MM.1S (cell line): ENCODE data around the gene PIGU.

Source experiments
- DNase-seq: peaks from one replicate; pipeline ENCODE4 v3.0.0-alpha.2; 2015
- H2AFZ ChIP-seq: fragments of 300-600 bp; sonication (generic); 2 replicates; pipeline ENCODE4 v1.6.0; 2016; ENCODE audit warnings: antibody characterized with exemption, low read length
- H3F3A ChIP-seq: fragments of 300-600 bp; sonication (generic); 2 replicates; pipeline ENCODE4 v1.6.1; 2016; ENCODE audit warnings: mild to moderate bottlenecking, antibody characterized with exemption, low read length, moderate library complexity, mixed read lengths; ENCODE audit not compliant: insufficient read depth
- H3K27ac ChIP-seq: fragments of 300-600 bp; sonication (generic); 2 replicates; pipeline ENCODE4 v1.5.1; 2016; ENCODE audit warnings: mild to moderate bottlenecking, low read length
- H3K27me3 ChIP-seq: fragments of 300-600 bp; sonication (generic); replicated peaks from 2 replicates; pipeline ENCODE4 v1.6.0; 2016; ENCODE audit warnings: low read length; ENCODE audit not compliant: insufficient read depth
- H3K36me3 ChIP-seq: fragments of 300-600 bp; sonication (generic); replicated peaks from 2 replicates; pipeline ENCODE4 v1.6.1; 2016; ENCODE audit warnings: mild to moderate bottlenecking, low read length, mixed read lengths; ENCODE audit not compliant: insufficient read depth
- H3K4me1 ChIP-seq: fragments of 300-600 bp; sonication (generic); 2 replicates; pipeline ENCODE4 v1.6.1; 2016; ENCODE audit warnings: low read length, mixed read lengths
- H3K4me2 ChIP-seq: fragments of 300-600 bp; sonication (generic); 2 replicates; pipeline ENCODE4 v1.6.0; 2016; ENCODE audit warnings: low read depth, low read length
- H3K4me3 ChIP-seq: fragments of 300-600 bp; sonication (generic); 2 replicates; pipeline ENCODE4 v1.5.1; 2016; ENCODE audit warnings: low read length, mixed read lengths
- H3K79me2 ChIP-seq: fragments of 300-600 bp; sonication (generic); 2 replicates; pipeline ENCODE4 v1.6.1; 2016; ENCODE audit warnings: mixed run types, low read length, mixed read lengths
- H3K9ac ChIP-seq: fragments of 300-600 bp; sonication (generic); 2 replicates; pipeline ENCODE4 v1.6.1; 2016; ENCODE audit warnings: low read length, mixed read lengths
- H3K9me2 ChIP-seq: fragments of 300-600 bp; sonication (generic); replicated peaks from 2 replicates; pipeline ENCODE4 v1.6.1; 2016; ENCODE audit warnings: mild to moderate bottlenecking, low read length, mixed read lengths; ENCODE audit not compliant: insufficient read depth
- H3K9me3 ChIP-seq: fragments of 300-600 bp; sonication (generic); replicated peaks from 2 replicates; pipeline ENCODE4 v1.6.1; 2016; ENCODE audit warnings: mild to moderate bottlenecking, low read length, mixed read lengths; ENCODE audit not compliant: insufficient read depth
- H4K20me1 ChIP-seq: fragments of 300-600 bp; sonication (generic); 2 replicates; pipeline ENCODE4 v1.6.1; 2016; ENCODE audit warnings: mild to moderate bottlenecking, low read length, moderate library complexity, mixed read lengths; ENCODE audit not compliant: insufficient read depth
- CTCF ChIP-seq: fragments of 300-600 bp; sonication (generic); IDR thresholded peaks from 2 replicates; pipeline ENCODE4 v1.5.1; 2016; ENCODE audit warnings: antibody characterized with exemption, low read length, mixed read lengths
- EZH2 ChIP-seq: fragments of 300-600 bp; sonication (generic); optimal IDR thresholded peaks from 2 replicates; pipeline ENCODE3; 2017; ENCODE audit warnings: low read depth, mild to moderate bottlenecking, antibody characterized with exemption, low read length, mixed read lengths
- EZH2phosphoT487 ChIP-seq: fragments of 300-600 bp; sonication (generic); IDR thresholded peaks from 2 replicates; pipeline ENCODE4 v1.6.1; 2018; ENCODE audit warnings: antibody characterized with exemption, low read length

PIGU gene

GRCh38 chr20:34535301-34535840 is 141.5 kb downstream of the PIGU start:
- no peak overlapping the region for H3K9ac ChIP-seq

GRCh38 chr20:34534391-34535165 is 142.3 kb downstream of the PIGU start:
- Histone ChIP-seq H3K9me3 (no peaks in the 10 kb centered on the region), H3K4me1 (no peaks in the 10 kb centered on the region), H3F3A (peaks cover 3% of the 10 kb centered on the region; the same call in 1 of the 2 replicates), H3K4me3 (no peak overlapping the region), H3K27ac (no peak overlapping the region), H3K36me3 (no peaks in the 10 kb centered on the region; the same call in 1 of the 2 replicates), H4K20me1 (no peaks in the 10 kb centered on the region; the same call in 1 of the 2 replicates), H3K27me3 (no peaks in the 10 kb centered on the region), H3K79me2 (peaks cover 30% of the 10 kb centered on the region), H3K9ac (no peak overlapping the region), H3K9me2 (no peaks in the 10 kb centered on the region), H3K4me2 (no peak overlapping the region), H2AFZ (no peak overlapping the region)
- no peak for TF ChIP-seq EZH2
- no peak for TF ChIP-seq EZH2phosphoT487
- DNase-seq, result no peak

More at GRCh38 chr20:34535301-34535840, 141.5 kb downstream of the PIGU start:
- Histone ChIP-seq H4K20me1 (no peaks in the 10 kb centered on the region; the same call in 1 of the 2 replicates), H3K4me1 (no peaks in the 10 kb centered on the region), H3K9me3 (no peaks in the 10 kb centered on the region), H3K4me2 (no peak overlapping the region), H3K79me2 (peaks cover 23% of the 10 kb centered on the region), H2AFZ (no peak overlapping the region), H3K4me3 (no peak overlapping the region), H3K27me3 (no peaks in the 10 kb centered on the region), H3K9me2 (no peaks in the 10 kb centered on the region), H3F3A (no peaks in the 10 kb centered on the region), H3K27ac (no peak overlapping the region), H3K36me3 (no peaks in the 10 kb centered on the region; the same call in 1 of the 2 replicates)
- no peak for TF ChIP-seq EZH2phosphoT487
- TF ChIP-seq EZH2, result no peak
- no peak for DNase-seq

GRCh38 chr20:34532756-34533155 is 144.1 kb downstream of the PIGU start:
- Histone ChIP-seq H4K20me1 (no peaks in the 10 kb centered on the region; the same call in 1 of the 2 replicates), H2AFZ (no peak overlapping the region), H3K9me3 (no peaks in the 10 kb centered on the region), H3K4me2 (no peak overlapping the region), H3K36me3 (peaks cover 3% of the 10 kb centered on the region; the same call in 1 of the 2 replicates), H3K27me3 (no peaks in the 10 kb centered on the region), H3K4me3 (no peak overlapping the region), H3K4me1 (no peaks in the 10 kb centered on the region), H3K27ac (no peak overlapping the region), H3F3A (peaks cover 3% of the 10 kb centered on the region; the same call in 1 of the 2 replicates), H3K79me2 (peaks cover 39% of the 10 kb centered on the region), H3K9me2 (no peaks in the 10 kb centered on the region), H3K9ac (no peak overlapping the region)
- TF ChIP-seq EZH2 (no peak), EZH2phosphoT487 (no peak), CTCF (no peak)
- no peak for DNase-seq

GRCh38 chr20:34532320-34532719 is 144.6 kb downstream of the PIGU start:
- no peak overlapping the region for H2AFZ ChIP-seq
- H3K79me2 ChIP-seq, result peaks cover 39% of the 10 kb centered on the region
- no peak overlapping the region for H3K27ac ChIP-seq
- peaks cover 7% of the 10 kb centered on the region; the same call in 1 of the 2 replicates for H3K36me3 ChIP-seq
- no peaks in the 10 kb centered on the region for H3K27me3 ChIP-seq
- H3K4me1 ChIP-seq, result no peaks in the 10 kb centered on the region
- no peak overlapping the region for H3K4me2 ChIP-seq
- H3F3A ChIP-seq, result peaks cover 3% of the 10 kb centered on the region; the same call in 1 of the 2 replicates
- no peak for DNase-seq
- H3K9ac ChIP-seq, result no peak overlapping the region
- H3K9me2 ChIP-seq, result no peaks in the 10 kb centered on the region
- H3K4me3 ChIP-seq, result no peak overlapping the region
- no peaks in the 10 kb centered on the region; the same call in 1 of the 2 replicates for H4K20me1 ChIP-seq
- no peaks in the 10 kb centered on the region for H3K9me3 ChIP-seq
- TF ChIP-seq EZH2, result no peak
- no peak for TF ChIP-seq EZH2phosphoT487
- TF ChIP-seq CTCF, result no peak
